GM12865 (cell line): ENCODE data around the gene BAG5.
"Not testable (repeated sequence)": the region's sequence is repeated elsewhere in the genome, so short reads cannot be mapped to it uniquely, and the experiment has no call there.

ENCODE experiments used
- DNase-seq: peaks from one replicate; pipeline ENCODE4 v3.0.0; 2010; ENCODE audit warnings: low read depth
- H3K4me3 ChIP-seq: 2 replicates; pipeline ENCODE4 v1.5.1; 2011; ENCODE audit warnings: mild to moderate bottlenecking, low read depth, low read length, control low read depth
- CTCF ChIP-seq: IDR thresholded peaks from 2 replicates; pipeline ENCODE4 v1.5.1; 2011; ENCODE audit warnings: low read length, control low read depth, low read depth, inconsistent platforms; ENCODE audit not compliant: insufficient read depth; ENCODE audit errors: missing control alignments

BAG5 gene

GRCh38 chr14:103562429-103563225 is at the start of gene BAG5, which contains the start of gene COA8:
BAG5 (minus strand) TSS chr14:103562657; CDS start chr14:103561164, 1,493 bp downstream.
COA8 (plus strand) TSS chr14:103562960; CDS start chr14:103563002, 42 bp downstream.
- no peak for TF ChIP-seq CTCF
- peak; percentile 93 for DNase-seq

GRCh38 chr14:103611215-103611614 is 48.8 kb upstream of the BAG5 start:
- H3K4me3 ChIP-seq = no peak overlapping the region
- no peak for TF ChIP-seq CTCF
- no peak for DNase-seq

More at GRCh38 chr14:103562429-103563225, at the start of gene BAG5, which contains the start of gene COA8:
- H3K4me3 ChIP-seq = peak within 1 kb of the TSS; percentile 91

GRCh38 chr14:103609081-103609480 is 46.6 kb upstream of the BAG5 start:
- H3K4me3 ChIP-seq, DNase-seq: not testable (repeated sequence)

- no peak for TF ChIP-seq CTCF
- no peak overlapping the region for H3K4me3 ChIP-seq
- no peak for DNase-seq
Observed at GRCh38 chr14:103607822-103608221, 45.4 kb upstream of the BAG5 start.

- TF ChIP-seq CTCF = peak; percentile 19
- H3K4me3 ChIP-seq = peak overlapping the region; percentile 3
- DNase-seq = peak; percentile 90
Observed at GRCh38 chr14:103606963-103607668, 44.7 kb upstream of the BAG5 start.

GRCh38 chr14:103604620-103605019 is 42.2 kb upstream of the BAG5 start:
- no peak for TF ChIP-seq CTCF
- DNase-seq = no peak
- H3K4me3 ChIP-seq = no peak overlapping the region

- no peak for DNase-seq
- H3K4me3 ChIP-seq = no peak overlapping the region
- no peak for TF ChIP-seq CTCF
Observed at GRCh38 chr14:103600503-103600902, 38.0 kb upstream of the BAG5 start.
